GM19239 (cell line): ENCODE measurements around the gene ANKDD1B.

Source experiments
- DNase-seq: peaks from one replicate; pipeline ENCODE4 v3.0.0; 2011; ENCODE audit warnings: low spot score; ENCODE audit not compliant: insufficient read length
- FAIRE-seq: peaks from 2 replicates; lab custom pipeline; 2011; peaks lifted over from hg19 to GRCh38; lab: Jason Lieb, UNC

Gene ANKDD1B

GRCh38 chr5:75656311-75657003 lies 45.2 kb downstream of the ANKDD1B start:
- DNase-seq, result no peak
- FAIRE-seq, result no peak

- no peak for DNase-seq
- FAIRE-seq, result peak; percentile 47
These were observed 48.7 kb downstream of the ANKDD1B start for GRCh38 chr5:75659791-75660450.

DNA sequence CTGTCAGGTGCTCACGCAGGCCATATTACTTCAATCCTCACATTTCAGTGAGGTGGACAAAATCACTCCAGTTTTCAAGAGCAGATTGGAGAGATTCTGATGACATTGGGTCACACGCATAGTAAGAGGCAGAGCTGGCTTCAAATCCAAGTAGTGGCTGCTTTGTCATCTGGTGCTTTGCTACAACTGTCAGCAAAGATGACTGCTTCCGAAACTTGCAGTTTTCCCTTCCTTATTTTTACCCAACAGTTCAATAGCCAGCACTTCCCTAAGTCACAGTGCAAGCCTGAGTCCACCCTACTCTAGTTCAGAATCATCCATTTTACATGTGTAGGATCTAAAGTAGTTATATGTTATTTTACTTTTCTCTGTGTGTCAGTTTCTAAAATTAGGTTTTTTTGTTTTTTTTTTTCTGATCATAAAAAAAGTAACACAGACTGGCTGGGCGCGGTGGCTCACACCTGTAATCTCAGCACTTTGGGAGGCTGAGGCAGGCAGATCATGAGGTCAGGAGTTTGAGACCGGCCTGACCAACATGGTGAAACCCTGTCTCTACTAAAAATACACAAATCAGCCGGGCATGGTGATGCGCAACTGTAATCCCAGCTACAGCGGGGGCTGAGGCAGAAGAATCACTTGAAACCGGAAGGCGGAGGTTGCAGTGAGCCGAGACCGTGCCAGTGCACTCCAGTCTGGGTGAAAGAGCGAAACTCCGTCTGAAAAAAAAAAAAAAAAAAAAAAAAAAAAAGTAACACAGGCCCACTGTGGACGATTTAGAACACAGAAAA lies 49.6 kb downstream of the ANKDD1B start:
- DNase-seq (no peak), FAIRE-seq (peak; percentile 83)

- DNase-seq, result no peak
- no peak for FAIRE-seq
These were observed 50.8 kb downstream of the ANKDD1B start for GRCh38 chr5:75662061-75662460.

GRCh38 chr5:75663579-75664284 lies 52.5 kb downstream of the ANKDD1B start:
- DNase-seq, result no peak
- no peak for FAIRE-seq

DNA sequence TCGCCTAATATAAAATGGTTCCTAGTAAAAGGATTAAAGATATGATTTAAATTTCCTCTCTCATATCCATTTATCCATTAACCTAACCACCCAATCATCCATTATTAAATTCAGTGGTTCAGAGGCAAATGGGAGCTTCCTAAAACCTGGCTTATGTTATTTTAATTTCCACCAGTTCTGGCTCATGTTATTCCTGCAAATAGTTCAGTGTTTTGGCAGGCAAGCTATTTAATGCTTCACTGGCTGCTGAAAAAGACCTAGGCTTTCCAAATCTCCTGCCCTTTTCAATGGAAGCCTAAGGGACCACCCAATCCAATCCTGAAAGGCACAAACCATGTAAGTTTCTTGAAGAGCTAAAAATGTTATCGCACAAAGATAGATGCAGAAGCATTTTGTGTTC lies 53.7 kb downstream of the ANKDD1B start:
- DNase-seq (no peak), FAIRE-seq (no peak)

GRCh38 chr5:75666801-75667200 lies 55.5 kb downstream of the ANKDD1B start:
- FAIRE-seq (no peak), DNase-seq (no peak)

DNA sequence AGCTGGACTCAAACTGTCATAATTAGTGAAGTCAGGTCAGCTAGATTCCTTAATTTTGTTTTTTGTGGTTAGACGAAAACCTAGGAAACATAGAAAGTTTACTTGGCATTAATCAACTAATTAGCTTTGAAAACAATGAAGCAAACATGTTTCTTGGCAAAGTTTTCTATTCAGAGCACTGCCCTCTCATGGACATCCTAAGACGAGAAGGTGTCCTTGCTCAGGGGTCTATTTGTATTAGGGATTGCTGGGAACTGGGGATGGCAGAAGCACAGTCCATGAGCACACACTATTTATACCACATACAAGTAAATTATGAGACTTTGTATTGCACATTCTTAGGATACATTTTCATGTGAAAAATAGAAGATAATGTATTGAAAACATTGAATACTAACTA lies 56.3 kb downstream of the ANKDD1B start:
- no peak for DNase-seq
- no peak for FAIRE-seq

DNA sequence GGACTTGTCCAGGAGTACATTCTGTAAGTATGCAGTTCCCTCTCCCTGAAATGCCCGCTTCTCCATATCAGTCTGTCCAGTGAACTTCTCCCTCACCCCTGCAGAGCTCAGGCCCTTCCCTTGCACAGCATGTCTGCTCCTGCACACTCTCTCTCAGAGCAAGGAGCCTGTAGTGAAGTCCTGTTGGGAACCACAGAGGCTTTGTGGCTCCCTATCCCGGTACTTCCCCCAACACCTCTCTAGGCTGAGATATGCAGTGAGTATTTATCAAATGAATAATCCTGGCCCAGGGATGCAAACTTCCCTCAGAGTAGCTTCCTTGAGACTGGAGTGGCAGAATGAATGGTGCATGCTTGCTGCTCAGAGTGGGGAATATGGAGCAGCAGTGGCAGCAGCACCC lies 57.2 kb downstream of the ANKDD1B start:
- DNase-seq (no peak), FAIRE-seq (no peak)

DNA sequence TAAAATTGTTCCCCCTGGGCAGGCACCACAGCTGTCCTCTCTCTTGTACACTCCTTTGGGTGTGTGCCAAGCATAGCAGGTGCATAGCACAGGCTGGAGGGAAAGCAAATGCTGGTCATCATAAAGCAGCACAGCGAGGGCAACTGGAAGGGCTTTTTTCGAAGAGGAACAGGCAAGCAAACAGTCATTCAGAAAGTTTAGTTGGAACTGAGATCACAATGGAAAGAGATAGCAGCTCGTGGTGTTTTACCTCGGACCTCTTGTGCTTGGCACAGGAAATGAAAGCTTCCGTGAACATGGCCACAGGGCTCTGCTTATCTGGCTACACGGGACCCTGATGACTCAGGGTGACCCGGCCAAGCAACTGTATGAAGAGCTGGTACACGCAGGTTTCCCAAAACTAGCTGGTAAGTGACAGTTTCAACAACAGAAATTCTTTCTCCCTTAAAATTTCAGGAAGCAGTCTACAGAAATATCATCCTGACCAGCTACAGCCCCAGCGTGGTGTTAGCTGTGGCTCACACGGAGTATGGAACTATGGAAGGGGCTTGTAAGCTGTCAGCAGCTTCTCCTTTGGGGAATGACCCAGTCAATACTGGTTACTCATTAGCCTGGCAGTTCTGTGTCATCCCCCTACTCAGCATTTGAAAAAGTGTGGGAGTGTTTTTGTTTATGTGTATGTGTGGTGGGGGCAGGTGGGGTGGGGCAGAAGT lies 57.9 kb downstream of the ANKDD1B start:
- peak; percentile 98 for FAIRE-seq
- DNase-seq, result peak; percentile 35

- FAIRE-seq (no peak), DNase-seq (no peak)
These were observed 59.3 kb downstream of the ANKDD1B start for GRCh38 chr5:75670577-75670976.

DNA sequence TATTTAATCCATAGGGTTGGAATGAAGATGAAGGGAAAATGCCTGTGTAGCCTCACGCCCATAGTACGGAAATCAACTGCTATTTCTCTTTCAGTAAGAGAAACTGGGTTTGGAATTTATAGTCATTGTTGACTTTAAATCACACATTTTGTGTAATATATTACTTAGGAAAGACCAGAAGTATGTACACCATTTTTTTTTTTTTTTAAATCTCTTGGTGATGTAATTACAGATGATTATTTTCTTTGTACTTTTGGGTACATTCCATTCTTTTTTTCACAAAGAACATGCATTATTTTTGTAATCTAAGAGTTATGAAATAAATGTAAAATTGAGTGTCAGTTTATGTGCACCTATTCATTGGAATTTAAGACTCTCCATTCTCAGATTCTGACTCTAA lies 60.3 kb downstream of the ANKDD1B start:
- FAIRE-seq (no peak), DNase-seq (no peak)

DNA sequence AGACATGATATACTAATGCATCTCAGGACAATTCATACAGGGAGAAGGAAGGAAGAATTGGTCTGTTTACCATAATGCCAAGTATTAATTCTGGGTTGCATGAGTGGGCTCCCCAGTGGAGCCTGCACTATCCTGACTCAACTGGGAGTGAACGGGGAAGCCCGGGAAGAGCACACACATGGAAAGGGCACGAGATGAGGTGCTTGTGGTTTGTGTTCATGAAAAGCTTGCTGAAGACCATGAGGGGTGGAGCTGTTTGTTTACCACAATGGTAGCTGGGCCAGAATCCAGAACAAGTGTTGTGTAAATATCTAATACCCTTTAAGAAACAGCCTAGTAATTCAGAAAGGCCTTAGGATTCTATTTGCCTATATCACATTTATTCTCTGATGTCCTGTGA lies 61.4 kb downstream of the ANKDD1B start:
- FAIRE-seq (no peak), DNase-seq (no peak)

GRCh38 chr5:75675783-75676182 lies 64.5 kb downstream of the ANKDD1B start:
- FAIRE-seq (no peak), DNase-seq (no peak)

DNA sequence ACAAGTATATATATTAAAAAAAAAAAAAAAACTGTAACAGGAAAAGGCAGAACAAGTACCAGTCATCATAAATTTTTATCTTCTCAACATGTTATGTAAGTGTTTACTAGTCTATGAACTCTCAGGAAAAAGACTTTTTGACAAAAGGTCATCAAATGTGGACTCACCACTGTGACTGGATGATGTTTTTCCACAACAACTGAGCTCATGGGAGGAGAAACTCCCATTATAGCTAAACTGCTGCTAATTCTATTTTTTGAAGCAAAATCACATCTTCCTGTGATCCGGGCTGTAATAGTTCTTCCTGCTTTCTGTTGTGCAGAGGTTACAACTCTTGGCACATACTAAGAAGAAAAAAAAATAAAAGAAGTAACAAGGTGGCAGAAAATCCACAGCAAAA lies 66.4 kb downstream of the ANKDD1B start:
- DNase-seq (no peak), FAIRE-seq (no peak)

DNA sequence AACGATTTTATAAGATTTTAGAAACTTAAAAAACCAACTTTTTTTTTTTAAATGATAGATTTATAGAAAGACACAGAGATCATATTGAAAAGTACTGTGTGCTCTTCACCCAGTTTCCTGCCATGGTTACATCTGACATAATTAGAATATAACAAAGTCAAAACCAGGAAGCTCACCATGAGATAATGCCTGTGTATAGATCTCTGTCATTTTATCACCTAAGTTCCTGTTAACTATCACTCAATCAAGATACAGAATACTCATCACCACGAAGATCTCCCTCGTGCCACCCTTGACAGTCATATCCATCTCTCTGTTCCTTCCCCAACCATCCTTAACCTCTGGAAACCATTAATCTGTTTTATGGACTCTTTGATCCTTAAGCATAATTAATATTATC lies 66.9 kb downstream of the ANKDD1B start:
- no peak for DNase-seq
- no peak for FAIRE-seq

GRCh38 chr5:75681125-75681830 lies 70.0 kb downstream of the ANKDD1B start:
- DNase-seq (no peak), FAIRE-seq (peak; percentile 90)

DNA sequence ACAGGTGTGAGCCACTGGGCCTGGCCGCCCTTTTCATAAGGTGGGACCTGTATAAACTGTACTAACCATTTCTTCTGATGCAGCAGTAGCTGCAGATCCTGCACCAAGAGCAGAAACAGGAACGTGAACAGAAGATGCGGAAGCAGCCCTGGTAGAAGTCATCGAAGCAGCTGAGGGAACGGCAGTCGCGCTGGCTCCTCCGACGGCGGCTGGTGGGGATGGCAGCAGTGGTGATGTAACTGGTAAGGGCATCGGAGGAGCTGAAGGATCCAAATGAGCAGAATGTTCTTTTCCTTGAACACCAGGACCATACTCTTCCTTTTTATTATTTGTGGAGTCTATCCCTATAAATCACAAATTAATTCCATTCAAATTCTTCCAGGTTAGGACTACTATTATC lies 73.9 kb downstream of the ANKDD1B start:
- DNase-seq, result no peak
- no peak for FAIRE-seq

DNA sequence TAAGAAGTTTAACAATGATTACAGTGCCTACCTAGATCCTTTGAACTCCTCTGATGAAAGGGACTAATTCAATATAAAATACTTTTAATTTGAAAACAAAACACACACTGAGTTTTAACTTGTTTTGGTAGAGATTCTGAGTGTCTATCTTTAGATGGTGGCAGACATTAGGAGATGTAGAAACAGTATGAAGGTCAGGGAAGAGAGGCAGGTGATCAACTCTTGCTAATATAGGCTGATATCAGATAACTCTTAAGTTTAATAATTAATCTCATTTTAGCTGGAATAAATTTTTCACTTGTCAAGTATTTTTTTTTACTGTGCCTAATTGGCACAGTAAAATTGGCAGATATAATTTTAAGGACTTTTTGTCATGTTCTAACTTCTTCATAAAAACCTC lies 75.2 kb downstream of the ANKDD1B start:
- FAIRE-seq (no peak), DNase-seq (no peak)
